Liver (tissue), 10 donors: ENCODE data around the gene NAGS. TPM values are rescaled to one million over a fixed set of nuclear protein-coding genes. Genes with fewer than 3 reads are reported as not detected.

Experiments
- DNase-seq: peaks from one replicate; pipeline ENCODE4 v3.0.0-alpha.2; 2017; ENCODE audit warnings: low spot score
- H3K27ac ChIP-seq, 2 donors: one replicate each; pipeline ENCODE4 v1.7.0; 2013; ENCODE audit warnings: inconsistent platforms in 2 of 2, low read length in 2 of 2, control low read depth in 1 of 2, low read depth in 1 of 2, mild to moderate bottlenecking in 1 of 2
- H3K27me3 ChIP-seq, 4 donors: one replicate each; pipeline versions ENCODE4 v1.6.1 to v1.7.0; 2013; ENCODE audit warnings: low read length in 3 of 4, inconsistent platforms in 1 of 4, mild to moderate bottlenecking in 1 of 4, moderate library complexity in 1 of 4; ENCODE audit not compliant: control insufficient read depth in 4 of 4, insufficient read depth in 4 of 4
- H3K36me3 ChIP-seq, 4 donors: one replicate each; pipeline versions ENCODE4 v1.6.1 to v1.7.0; 2013; ENCODE audit warnings: low read length in 3 of 4, mild to moderate bottlenecking in 3 of 4, low read depth in 1 of 4, moderate library complexity in 1 of 4; ENCODE audit not compliant: control insufficient read depth in 4 of 4, insufficient read depth in 3 of 4
- H3K4me1 ChIP-seq, 4 donors: one replicate each; pipeline versions ENCODE4 v1.6.1 to v1.7.0; 2013; ENCODE audit warnings: low read length in 3 of 4, mild to moderate bottlenecking in 3 of 4, moderate library complexity in 1 of 4; ENCODE audit not compliant: control insufficient read depth in 4 of 4, insufficient read depth in 4 of 4
- H3K4me3 ChIP-seq, 3 donors: one replicate each; pipeline versions ENCODE4 v1.6.1 to v1.7.0; 2013; ENCODE audit warnings: low read length in 3 of 3, control low read depth in 1 of 3, low read depth in 1 of 3, mild to moderate bottlenecking in 1 of 3
- H3K9ac ChIP-seq, 2 donors: one replicate each; pipeline ENCODE4 v1.7.0; 2013; ENCODE audit warnings: low read length in 2 of 2, mild to moderate bottlenecking in 2 of 2, moderate library complexity in 2 of 2, control low read depth in 1 of 2, low read depth in 1 of 2
- H3K9me3 ChIP-seq, 4 donors: one replicate each; pipeline versions ENCODE4 v1.6.1 to v1.7.0; 2013; ENCODE audit warnings: low read length in 3 of 4; ENCODE audit not compliant: control insufficient read depth in 4 of 4
- EGR1 ChIP-seq, 2 donors: IDR thresholded peaks; 2 replicates each; pipeline ENCODE4 v1.6.1; 2016 to 2018; ENCODE audit warnings: antibody characterized with exemption in 2 of 2, low read depth in 2 of 2
- FOXA2 ChIP-seq: IDR thresholded peaks from 2 replicates; pipeline ENCODE4 v1.6.1; 2016; ENCODE audit warnings: antibody characterized with exemption
- HNF4A ChIP-seq, 2 donors: conservative IDR thresholded peaks; 2 replicates each; pipeline ENCODE4 v1.6.1; 2016; ENCODE audit warnings: antibody characterized with exemption in 2 of 2, mild to moderate bottlenecking in 2 of 2
- HNF4G ChIP-seq: IDR thresholded peaks from 2 replicates; pipeline ENCODE4 v1.6.1; 2016; ENCODE audit warnings: antibody characterized with exemption
- JUND ChIP-seq, 2 donors: IDR thresholded peaks; 2 replicates each; pipeline ENCODE4 v1.6.1; 2016; ENCODE audit warnings: antibody characterized with exemption in 2 of 2
- NR2F2 ChIP-seq: IDR thresholded peaks from 2 replicates; pipeline ENCODE4 v1.6.1; 2016; ENCODE audit warnings: antibody characterized with exemption
- RAD21 ChIP-seq, 2 donors: IDR thresholded peaks; 2 replicates each; pipeline ENCODE4 v1.6.1; 2016; ENCODE audit warnings: antibody characterized with exemption in 2 of 2, mild to moderate bottlenecking in 2 of 2
- RXRA ChIP-seq, 2 donors: IDR thresholded peaks; 2 replicates each; pipeline ENCODE4 v1.6.1; 2017 to 2018; ENCODE audit warnings: antibody characterized with exemption in 2 of 2, mild to moderate bottlenecking in 1 of 2
- TAF1 ChIP-seq: conservative IDR thresholded peaks from 2 replicates; pipeline ENCODE4 v1.6.1; 2016; ENCODE audit warnings: antibody characterized with exemption, mild to moderate bottlenecking
- YY1 ChIP-seq: IDR thresholded peaks from 2 replicates; pipeline ENCODE4 v1.6.1; 2016; ENCODE audit warnings: antibody characterized with exemption, mild to moderate bottlenecking
- WGBS: extraction: QIAGEN DNeasy Blood & Tissue Kit; methylation state at CpG from one replicate; pipeline ENCODE4 v1.1.7; 2013; 5-methylcytosine and 5-hydroxymethylcytosine counted together
- polyA plus RNA-seq, 2 donors: library from polyadenylated mRNA; stranded (reverse) in 1 of 2; unstranded in 1 of 2; fragments of 200-250 nt in 1 of 2; fragments of >200 nt in 1 of 2; fragmentation: Nextera tagmentation in 1 of 2; extraction: Ambion mirVana in 1 of 2; gene quantifications; one replicate each; pipeline versions ENCODE4 v1.2.1 to v1.2.3, GENCODE V29; 2013 to 2015
- small RNA-seq: library from RNA; depleted of rRNA; stranded (forward); fragments of <200 nt; gene quantifications from one replicate; pipeline ENCODE3, GENCODE V24; 2014
- total RNA-seq, 2 donors: library from RNA; depleted of rRNA; stranded (reverse); fragments of >200 nt; gene quantifications; one replicate each; pipeline ENCODE4 v1.2.3, GENCODE V29; 2014
- TF ChIP-seq, protein P1 (sequence below): IDR thresholded peaks from 2 replicates; pipeline ENCODE4 v1.6.1; 2016; ENCODE audit warnings: antibody characterized with exemption, mild to moderate bottlenecking
- TF ChIP-seq, protein P2 (sequence below): IDR thresholded peaks from 2 replicates; pipeline ENCODE4 v1.6.1; 2016; ENCODE audit warnings: antibody characterized with exemption
- TF ChIP-seq, protein P3 (sequence below): fragments of 150-350 bp; IDR thresholded peaks from 2 replicates; pipeline ENCODE4 v1.5.1; 2017; ENCODE audit warnings: improper control_type of control experiment, low read depth, low read length; ENCODE audit not compliant: missing input control
- TF ChIP-seq, protein P4 (sequence below): IDR thresholded peaks from 2 replicates; pipeline ENCODE4 v1.6.1; 2016; ENCODE audit warnings: antibody characterized with exemption
- TF ChIP-seq, protein P5 (sequence below): IDR thresholded peaks from 2 replicates; pipeline ENCODE4 v1.6.1; 2016; ENCODE audit warnings: antibody characterized with exemption
- donor health status: healthy.
- donor health status: healthy.
- donor health status: healthy.
- donor health status: healthy.
- donor health status: healthy.

NAGS gene
- total and polyA plus RNA-seq, 4 donors = 21.5 to 29.8 (median 28.2) TPM

DNA sequence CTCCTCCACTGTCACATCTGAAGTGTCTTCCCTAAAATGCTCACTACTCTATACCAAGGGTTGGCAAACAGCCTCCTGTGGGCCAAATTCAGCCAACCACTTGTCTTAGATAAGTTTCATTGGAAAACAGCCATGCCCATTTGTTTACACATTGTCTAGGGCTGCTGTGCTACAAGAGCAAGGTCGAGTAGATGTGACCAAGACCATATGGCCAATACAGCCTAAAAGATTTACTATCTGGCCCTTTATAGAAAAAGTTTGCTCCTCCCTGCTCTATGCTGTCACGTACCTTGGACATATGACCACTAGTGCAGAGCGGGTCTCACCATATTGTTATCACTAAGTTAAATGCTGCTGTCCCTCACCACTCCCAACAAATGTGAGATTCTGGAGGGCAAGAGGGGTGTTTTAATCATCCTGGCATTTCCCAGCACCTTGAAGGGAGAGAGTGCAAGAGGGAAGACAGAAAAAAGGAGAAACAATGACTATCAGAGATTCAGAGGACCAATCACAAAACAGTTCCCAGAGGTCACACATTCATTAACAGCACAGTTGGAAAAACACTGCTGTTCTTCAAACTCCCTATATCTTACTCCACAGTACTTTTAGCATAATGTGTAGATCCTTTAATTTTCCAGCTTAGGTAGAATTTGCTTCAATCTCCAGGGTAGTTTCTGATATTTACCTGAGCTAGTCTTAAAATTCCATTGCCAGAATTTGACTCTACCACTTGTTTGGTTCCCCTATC is 48.9 kb downstream of the NAGS start:
- Histone ChIP-seq H3K4me1 (peaks cover 4 to 14% (median 13%) of the 10 kb centered on the region in 4 donors), H3K36me3 (peaks cover 5 to 32% (median 19%) of the 10 kb centered on the region in 4 donors), H3K9me3 (no peaks in the 10 kb centered on the region), H3K27me3 (no peaks in the 10 kb centered on the region), H3K9ac (no peak overlapping the region), H3K4me3 (no peak overlapping the region), H3K27ac (no peak overlapping the region)
- no peak for DNase-seq
- 51% methylated on average over 3 of the region's 3 CpGs for WGBS
- TF ChIP-seq, protein P1, sequence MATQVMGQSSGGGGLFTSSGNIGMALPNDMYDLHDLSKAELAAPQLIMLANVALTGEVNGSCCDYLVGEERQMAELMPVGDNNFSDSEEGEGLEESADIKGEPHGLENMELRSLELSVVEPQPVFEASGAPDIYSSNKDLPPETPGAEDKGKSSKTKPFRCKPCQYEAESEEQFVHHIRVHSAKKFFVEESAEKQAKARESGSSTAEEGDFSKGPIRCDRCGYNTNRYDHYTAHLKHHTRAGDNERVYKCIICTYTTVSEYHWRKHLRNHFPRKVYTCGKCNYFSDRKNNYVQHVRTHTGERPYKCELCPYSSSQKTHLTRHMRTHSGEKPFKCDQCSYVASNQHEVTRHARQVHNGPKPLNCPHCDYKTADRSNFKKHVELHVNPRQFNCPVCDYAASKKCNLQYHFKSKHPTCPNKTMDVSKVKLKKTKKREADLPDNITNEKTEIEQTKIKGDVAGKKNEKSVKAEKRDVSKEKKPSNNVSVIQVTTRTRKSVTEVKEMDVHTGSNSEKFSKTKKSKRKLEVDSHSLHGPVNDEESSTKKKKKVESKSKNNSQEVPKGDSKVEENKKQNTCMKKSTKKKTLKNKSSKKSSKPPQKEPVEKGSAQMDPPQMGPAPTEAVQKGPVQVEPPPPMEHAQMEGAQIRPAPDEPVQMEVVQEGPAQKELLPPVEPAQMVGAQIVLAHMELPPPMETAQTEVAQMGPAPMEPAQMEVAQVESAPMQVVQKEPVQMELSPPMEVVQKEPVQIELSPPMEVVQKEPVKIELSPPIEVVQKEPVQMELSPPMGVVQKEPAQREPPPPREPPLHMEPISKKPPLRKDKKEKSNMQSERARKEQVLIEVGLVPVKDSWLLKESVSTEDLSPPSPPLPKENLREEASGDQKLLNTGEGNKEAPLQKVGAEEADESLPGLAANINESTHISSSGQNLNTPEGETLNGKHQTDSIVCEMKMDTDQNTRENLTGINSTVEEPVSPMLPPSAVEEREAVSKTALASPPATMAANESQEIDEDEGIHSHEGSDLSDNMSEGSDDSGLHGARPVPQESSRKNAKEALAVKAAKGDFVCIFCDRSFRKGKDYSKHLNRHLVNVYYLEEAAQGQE = no peak
- TF ChIP-seq NR2F2 (no peak), RAD21 (IDR thresholded peaks at IDR 0.05) (peak in 1 of 2 donors; percentile 31), TAF1 (no peak), HNF4A (conservative IDR thresholded peaks at IDR 0.05) (peak; percentile 15 to 40), FOXA2 (no peak), JUND (IDR thresholded peaks at IDR 0.05) (no peak), EGR1 (IDR thresholded peaks at IDR 0.05; ENCODE audit: low read depth in 2 of 2) (no peak), YY1 (no peak), RXRA (IDR thresholded peaks at IDR 0.05) (peak in 1 of 2 donors; percentile 21), HNF4G (no peak)
- TF ChIP-seq, protein P2, sequence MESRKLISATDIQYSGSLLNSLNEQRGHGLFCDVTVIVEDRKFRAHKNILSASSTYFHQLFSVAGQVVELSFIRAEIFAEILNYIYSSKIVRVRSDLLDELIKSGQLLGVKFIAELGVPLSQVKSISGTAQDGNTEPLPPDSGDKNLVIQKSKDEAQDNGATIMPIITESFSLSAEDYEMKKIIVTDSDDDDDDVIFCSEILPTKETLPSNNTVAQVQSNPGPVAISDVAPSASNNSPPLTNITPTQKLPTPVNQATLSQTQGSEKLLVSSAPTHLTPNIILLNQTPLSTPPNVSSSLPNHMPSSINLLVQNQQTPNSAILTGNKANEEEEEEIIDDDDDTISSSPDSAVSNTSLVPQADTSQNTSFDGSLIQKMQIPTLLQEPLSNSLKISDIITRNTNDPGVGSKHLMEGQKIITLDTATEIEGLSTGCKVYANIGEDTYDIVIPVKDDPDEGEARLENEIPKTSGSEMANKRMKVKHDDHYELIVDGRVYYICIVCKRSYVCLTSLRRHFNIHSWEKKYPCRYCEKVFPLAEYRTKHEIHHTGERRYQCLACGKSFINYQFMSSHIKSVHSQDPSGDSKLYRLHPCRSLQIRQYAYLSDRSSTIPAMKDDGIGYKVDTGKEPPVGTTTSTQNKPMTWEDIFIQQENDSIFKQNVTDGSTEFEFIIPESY = no peak
- TF ChIP-seq, protein P3, sequence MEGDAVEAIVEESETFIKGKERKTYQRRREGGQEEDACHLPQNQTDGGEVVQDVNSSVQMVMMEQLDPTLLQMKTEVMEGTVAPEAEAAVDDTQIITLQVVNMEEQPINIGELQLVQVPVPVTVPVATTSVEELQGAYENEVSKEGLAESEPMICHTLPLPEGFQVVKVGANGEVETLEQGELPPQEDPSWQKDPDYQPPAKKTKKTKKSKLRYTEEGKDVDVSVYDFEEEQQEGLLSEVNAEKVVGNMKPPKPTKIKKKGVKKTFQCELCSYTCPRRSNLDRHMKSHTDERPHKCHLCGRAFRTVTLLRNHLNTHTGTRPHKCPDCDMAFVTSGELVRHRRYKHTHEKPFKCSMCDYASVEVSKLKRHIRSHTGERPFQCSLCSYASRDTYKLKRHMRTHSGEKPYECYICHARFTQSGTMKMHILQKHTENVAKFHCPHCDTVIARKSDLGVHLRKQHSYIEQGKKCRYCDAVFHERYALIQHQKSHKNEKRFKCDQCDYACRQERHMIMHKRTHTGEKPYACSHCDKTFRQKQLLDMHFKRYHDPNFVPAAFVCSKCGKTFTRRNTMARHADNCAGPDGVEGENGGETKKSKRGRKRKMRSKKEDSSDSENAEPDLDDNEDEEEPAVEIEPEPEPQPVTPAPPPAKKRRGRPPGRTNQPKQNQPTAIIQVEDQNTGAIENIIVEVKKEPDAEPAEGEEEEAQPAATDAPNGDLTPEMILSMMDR = no peak
- TF ChIP-seq, protein P4, sequence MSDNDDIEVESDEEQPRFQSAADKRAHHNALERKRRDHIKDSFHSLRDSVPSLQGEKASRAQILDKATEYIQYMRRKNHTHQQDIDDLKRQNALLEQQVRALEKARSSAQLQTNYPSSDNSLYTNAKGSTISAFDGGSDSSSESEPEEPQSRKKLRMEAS = no peak
- TF ChIP-seq, protein P5, sequence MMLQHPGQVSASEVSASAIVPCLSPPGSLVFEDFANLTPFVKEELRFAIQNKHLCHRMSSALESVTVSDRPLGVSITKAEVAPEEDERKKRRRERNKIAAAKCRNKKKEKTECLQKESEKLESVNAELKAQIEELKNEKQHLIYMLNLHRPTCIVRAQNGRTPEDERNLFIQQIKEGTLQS = no peak

Small RNA genes within 50 kb of the gene (small RNA-seq; reads per million reads assigned to genes)
- not detected for gene RF00012

Other genes starting within 250 kb of the NAGS start
- not detected for gene SOST, start 245.8 kb upstream of the NAGS start, total RNA-seq
- not detected for gene SOST, start 245.8 kb upstream of the NAGS start, polyA plus RNA-seq
- gene DUSP3, start 225.6 kb upstream of the NAGS start, total RNA-seq = 100 to 1,000 TPM in 1 of 2 donors, 10 to 100 TPM in 1; 30.4 to 104 TPM
- gene DUSP3, start 225.6 kb upstream of the NAGS start, polyA plus RNA-seq = 10 to 100 TPM; 59.8 to 61.8 TPM
- gene CFAP97D1, start 224.2 kb upstream of the NAGS start, total RNA-seq = under 1 TPM in 1 of 2 donors, not detected in 1; 0.08 TPM
- gene CFAP97D1, start 224.2 kb upstream of the NAGS start, polyA plus RNA-seq = not detected
- 1 to 10 TPM in 1 of 2 donors, under 1 TPM in 1; 0.23 to 1.3 TPM for gene MPP3, start 171.5 kb upstream of the NAGS start, total RNA-seq
- under 1 TPM; 0.63 to 0.82 TPM for gene MPP3, start 171.5 kb upstream of the NAGS start, polyA plus RNA-seq
- under 1 TPM; 0.14 to 0.17 TPM for gene CD300LG, start 157.4 kb upstream of the NAGS start, total RNA-seq
- gene CD300LG, start 157.4 kb upstream of the NAGS start, polyA plus RNA-seq = under 1 TPM; 0.24 to 0.58 TPM
- gene MPP2, start 97.1 kb upstream of the NAGS start, total RNA-seq = under 1 TPM; 0.05 to 0.25 TPM
- gene MPP2, start 97.1 kb upstream of the NAGS start, polyA plus RNA-seq = under 1 TPM; 0.06 to 0.13 TPM
- gene PPY, start 62.1 kb upstream of the NAGS start, total RNA-seq = not detected
- not detected for gene PPY, start 62.1 kb upstream of the NAGS start, polyA plus RNA-seq
- gene PYY, start 50.7 kb upstream of the NAGS start, total RNA-seq = not detected
- under 1 TPM in 1 of 2 donors, not detected in 1; 0.05 TPM for gene PYY, start 50.7 kb upstream of the NAGS start, polyA plus RNA-seq
- gene TMEM101, start 10.3 kb downstream of the NAGS start, total RNA-seq = 10 to 100 TPM; 24.4 to 25.7 TPM
- gene TMEM101, start 10.3 kb downstream of the NAGS start, polyA plus RNA-seq = 10 to 100 TPM; 12.0 to 18.4 TPM
- 10 to 100 TPM; 12.1 to 13.6 TPM for gene LSM12, start 62.0 kb downstream of the NAGS start, total RNA-seq
- 10 to 100 TPM; 16.7 to 31.9 TPM for gene LSM12, start 62.0 kb downstream of the NAGS start, polyA plus RNA-seq
- 1 to 10 TPM; 6.7 to 7.8 TPM for gene G6PC3, start 66.1 kb downstream of the NAGS start, total RNA-seq
- 10 to 100 TPM in 1 of 2 donors, 1 to 10 TPM in 1; 8.7 to 15.1 TPM for gene G6PC3, start 66.1 kb downstream of the NAGS start, polyA plus RNA-seq
- 10 to 100 TPM; 18.2 to 20.3 TPM for gene HDAC5, start 119.0 kb downstream of the NAGS start, total RNA-seq
- 10 to 100 TPM in 1 of 2 donors, 1 to 10 TPM in 1; 5.8 to 10.7 TPM for gene HDAC5, start 119.0 kb downstream of the NAGS start, polyA plus RNA-seq
- gene HROB, start 137.3 kb downstream of the NAGS start, total RNA-seq = 1 to 10 TPM in 1 of 2 donors, under 1 TPM in 1; 0.08 to 1.9 TPM
- gene HROB, start 137.3 kb downstream of the NAGS start, polyA plus RNA-seq = under 1 TPM; 0.29 to 0.32 TPM
- under 1 TPM in 1 of 2 donors, not detected in 1; 0.37 TPM for gene ASB16, start 166.1 kb downstream of the NAGS start, total RNA-seq
- under 1 TPM; 0.02 to 0.08 TPM for gene ASB16, start 166.1 kb downstream of the NAGS start, polyA plus RNA-seq
- 10 to 100 TPM; 12.2 to 14.7 TPM for gene TMUB2, start 182.3 kb downstream of the NAGS start, total RNA-seq
- 10 to 100 TPM; 13.3 to 18.8 TPM for gene TMUB2, start 182.3 kb downstream of the NAGS start, polyA plus RNA-seq
- 10 to 100 TPM; 13.8 to 20.9 TPM for gene ATXN7L3, start 195.3 kb downstream of the NAGS start, total RNA-seq
- 10 to 100 TPM in 1 of 2 donors, 1 to 10 TPM in 1; 5.1 to 15.7 TPM for gene ATXN7L3, start 195.3 kb downstream of the NAGS start, polyA plus RNA-seq
- 10 to 100 TPM; 27.2 to 39.6 TPM for gene UBTF, start 215.1 kb downstream of the NAGS start, total RNA-seq
- gene UBTF, start 215.1 kb downstream of the NAGS start, polyA plus RNA-seq = 10 to 100 TPM; 12.5 to 20.6 TPM